Activated CD8-positive, alpha-beta memory T cell treated with anti-CD3 and anti-CD28 coated beads for 1 hour (primary cell): ENCODE results near the gene ZNF382.

Experiments used
- DNase-seq, 2 donors: peaks; one replicate each; pipeline ENCODE4 v3.0.0-alpha.2; 2020; ENCODE audit warnings: low read depth in 1 of 2; ENCODE audit errors: extremely low read depth in 1 of 2

The ZNF382 gene

GRCh38 chr19:36674201-36674600 lies 69.1 kb downstream of the ZNF382 start:
- DNase-seq, result no peak

- no peak for DNase-seq
Observed at GRCh38 chr19:36679455-36679854, 74.3 kb downstream of the ZNF382 start.
